Spleen (tissue), 11 donors: ENCODE results near the gene DTD1. TPM values are rescaled to one million over a fixed set of nuclear protein-coding genes. Genes with fewer than 3 reads are reported as not detected.

Experiments used
- DNase-seq: peaks from one replicate; pipeline ENCODE4 v3.0.0-alpha.2; 2020
- H3K27ac ChIP-seq, 8 donors: fragments of 200-600 bp; sonication (generic) in 7 of 8; 1 replicate in 4 of 8; 2 replicates in 4 of 8; pipeline versions ENCODE4 v1.5.0 to v1.8.0; 2016 to 2021; ENCODE audit warnings: inconsistent platforms in 4 of 8, mild to moderate bottlenecking in 4 of 8, moderate library complexity in 1 of 8
- H3K27me3 ChIP-seq, 7 donors: fragments of 200-600 bp; sonication (generic) in 6 of 7; replicated peaks in 1 of 7; 1 replicate in 4 of 7; 2 replicates in 3 of 7; pipeline versions ENCODE4 v1.5.0 to v1.8.0; 2016 to 2021; ENCODE audit warnings: inconsistent platforms in 3 of 7, mild to moderate bottlenecking in 1 of 7
- H3K36me3 ChIP-seq, 6 donors: fragments of 200-600 bp; sonication (generic) in 5 of 6; 1 replicate in 4 of 6; 2 replicates in 2 of 6; pipeline versions ENCODE4 v1.5.0 to v1.8.0; 2016 to 2021; ENCODE audit warnings: inconsistent platforms in 2 of 6
- H3K4me1 ChIP-seq, 6 donors: fragments of 200-600 bp; sonication (generic) in 5 of 6; 1 replicate in 3 of 6; 2 replicates in 3 of 6; pipeline versions ENCODE4 v1.5.0 to v1.8.0; 2016 to 2021; ENCODE audit warnings: inconsistent platforms in 3 of 6
- H3K4me3 ChIP-seq, 8 donors: fragments of 200-600 bp; sonication (generic) in 7 of 8; 1 replicate in 4 of 8; 2 replicates in 4 of 8; pipeline versions ENCODE4 v1.5.0 to v1.8.0; 2016 to 2021; ENCODE audit warnings: inconsistent platforms in 4 of 8, mild to moderate bottlenecking in 4 of 8, moderate library complexity in 2 of 8
- H3K9me3 ChIP-seq, 8 donors: fragments of 200-600 bp; sonication (generic) in 7 of 8; 1 replicate in 4 of 8; 2 replicates in 4 of 8; pipeline versions ENCODE4 v1.5.0 to v1.8.0; 2016 to 2021; ENCODE audit warnings: inconsistent platforms in 4 of 8
- POLR2A ChIP-seq, 3 donors: fragments of 450-650 bp; IDR thresholded peaks; one replicate each; pipeline ENCODE4 v1.5.1; 2017; ENCODE audit warnings: antibody characterized with exemption in 3 of 3, mild to moderate bottlenecking in 1 of 3
- POLR2AphosphoS5 ChIP-seq, 3 donors: sonication (generic); formaldehyde crosslinking; IDR thresholded peaks; one replicate each; pipeline ENCODE4 v1.5.1; 2017; ENCODE audit warnings: antibody characterized with exemption in 3 of 3
- WGBS, 5 donors: extraction: QIAGEN DNeasy Blood & Tissue Kit in 3 of 5; methylation state at CpG; one replicate each; pipeline versions ENCODE4 v1.1.5 to v1.1.7; 2013 to 2018; 5-methylcytosine and 5-hydroxymethylcytosine counted together
- intact Hi-C: fragments of 100-400 bp; cut with DNase I; formaldehyde crosslinking; loops from one replicate; pipeline ENCODE4 v1.15.0; 2023; ENCODE audit warnings: low total_unique reads
- polyA plus RNA-seq, 3 donors: library from polyadenylated mRNA; stranded (reverse); fragments of 200-250 nt; gene quantifications; one replicate each; pipeline ENCODE4 v1.2.1, GENCODE V29; 2013
- total RNA-seq, 7 donors: library from RNA; depleted of rRNA in 3 of 7; stranded (reverse); fragments of >200 nt in 3 of 7; fragmentation: NEBNext Ultra II Directional in 4 of 7; extraction: Animal tissue kit (Norgen Biotek cat#: 25700) in 4 of 7; gene quantifications; one replicate each; pipeline versions ENCODE4 v1.1.0 to v1.2.1, GENCODE V29; 2016 to 2021
- TF ChIP-seq, protein P1 (sequence below), 11 experiments: fragments of 200-600 bp in 7 of 11; fragments of 450-650 bp in 4 of 11; sonication (generic) in 4 of 11; IDR thresholded peaks in 8 of 11; conservative IDR thresholded peaks in 3 of 11; 1 replicate in 7 of 11; 2 replicates in 4 of 11; pipeline versions ENCODE4 v1.4.0 to v1.8.0; 2016 to 2021; ENCODE audit warnings: antibody characterized with exemption in 11 of 11, inconsistent platforms in 4 of 11, mild to moderate bottlenecking in 1 of 11
- donor health status: healthy with polysubstance abuse.
- donor health status: DM: no; HTN: no; CAD: no; lungs with moderate emphysema.
- donor health status: DM: no; HTN: no; CAD: no.
- donor health status: Bipolar disorder and iron deficiency.
- donor health status: healthy.
- donor health status: DM: no; HTN: no; CAD: no.
- donor health status: DM: yes; HTN: yes; CAD: no.

Gene DTD1
- total and polyA plus RNA-seq, 10 donors: 17.4 to 29.7 (median 23.3) TPM

DNA sequence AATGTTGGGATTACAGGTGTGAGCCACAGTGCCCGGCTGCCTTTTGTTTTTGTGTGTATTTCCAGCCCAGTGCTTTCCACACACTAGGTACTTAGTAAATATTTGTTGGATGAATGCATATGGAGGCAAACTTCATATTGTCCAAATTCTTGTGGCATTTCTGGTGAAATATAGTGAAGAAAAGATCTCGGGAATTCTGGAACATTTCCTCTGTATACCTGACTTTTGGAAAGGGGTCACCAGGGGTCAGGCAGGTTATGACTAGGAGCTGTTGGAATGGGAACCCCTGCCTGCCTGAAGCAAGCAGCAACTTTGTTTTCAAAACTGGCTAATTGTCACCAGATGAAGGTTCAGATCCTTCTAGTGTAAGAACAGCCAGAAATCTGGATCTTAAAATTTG is 213.7 kb downstream of the DTD1 start:
- H3K27me3 ChIP-seq: peaks cover 0 to 7% (median 0%) of the 10 kb centered on the region in 7 donors
- H3K27ac ChIP-seq: no peak overlapping the region
- DNase-seq: no peak
- no peaks in the 10 kb centered on the region for H3K4me1 ChIP-seq
- no peak overlapping the region for H3K4me3 ChIP-seq
- TF ChIP-seq POLR2A (IDR thresholded peaks at IDR 0.05) (no peak), POLR2AphosphoS5 (IDR thresholded peaks at IDR 0.05) (no peak)
- TF ChIP-seq, protein P1, sequence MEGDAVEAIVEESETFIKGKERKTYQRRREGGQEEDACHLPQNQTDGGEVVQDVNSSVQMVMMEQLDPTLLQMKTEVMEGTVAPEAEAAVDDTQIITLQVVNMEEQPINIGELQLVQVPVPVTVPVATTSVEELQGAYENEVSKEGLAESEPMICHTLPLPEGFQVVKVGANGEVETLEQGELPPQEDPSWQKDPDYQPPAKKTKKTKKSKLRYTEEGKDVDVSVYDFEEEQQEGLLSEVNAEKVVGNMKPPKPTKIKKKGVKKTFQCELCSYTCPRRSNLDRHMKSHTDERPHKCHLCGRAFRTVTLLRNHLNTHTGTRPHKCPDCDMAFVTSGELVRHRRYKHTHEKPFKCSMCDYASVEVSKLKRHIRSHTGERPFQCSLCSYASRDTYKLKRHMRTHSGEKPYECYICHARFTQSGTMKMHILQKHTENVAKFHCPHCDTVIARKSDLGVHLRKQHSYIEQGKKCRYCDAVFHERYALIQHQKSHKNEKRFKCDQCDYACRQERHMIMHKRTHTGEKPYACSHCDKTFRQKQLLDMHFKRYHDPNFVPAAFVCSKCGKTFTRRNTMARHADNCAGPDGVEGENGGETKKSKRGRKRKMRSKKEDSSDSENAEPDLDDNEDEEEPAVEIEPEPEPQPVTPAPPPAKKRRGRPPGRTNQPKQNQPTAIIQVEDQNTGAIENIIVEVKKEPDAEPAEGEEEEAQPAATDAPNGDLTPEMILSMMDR (IDR thresholded peaks at IDR 0.05 in 8 of 11, conservative IDR thresholded peaks at IDR 0.05 in 3 of 11): no peak
- intact Hi-C loops: no loop called here
- H3K36me3 ChIP-seq: no peaks in the 10 kb centered on the region
- WGBS, 5 donors: 86 to 97% (median 91%) methylated on average over 2 of the region's 2 CpGs
- peaks cover 0 to 4% (median 0%) of the 10 kb centered on the region in 8 donors for H3K9me3 ChIP-seq

DNA sequence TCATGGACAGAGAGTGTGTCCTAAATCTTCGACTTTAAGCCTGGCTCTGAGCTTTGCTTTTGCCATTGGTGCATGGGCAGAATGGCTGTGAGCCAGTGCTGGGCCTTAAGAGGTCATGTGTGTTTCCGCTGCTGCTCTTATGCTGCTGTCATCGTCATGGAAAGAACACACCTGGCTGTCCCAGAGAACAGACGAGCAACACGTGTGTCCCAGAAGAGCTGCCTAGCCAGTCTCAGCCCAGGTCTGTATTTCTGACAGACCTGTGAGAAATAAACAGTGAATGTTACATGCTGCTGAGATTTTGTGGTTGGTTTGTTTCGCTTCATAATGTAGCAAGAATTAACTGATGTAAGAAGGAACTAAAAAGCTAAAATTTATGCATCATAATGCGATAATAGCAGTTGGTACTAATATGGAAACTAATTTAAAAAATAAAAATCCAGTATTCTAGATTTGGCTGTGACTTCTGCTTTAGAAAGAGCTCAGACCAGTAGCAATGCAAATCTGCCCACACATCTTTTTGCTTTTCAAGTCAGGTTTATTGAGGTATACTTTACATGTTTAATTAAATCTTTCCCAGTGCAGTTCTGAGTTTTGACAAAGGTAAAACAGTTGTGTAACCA is 214.3 kb downstream of the DTD1 start:
- TF ChIP-seq POLR2A (IDR thresholded peaks at IDR 0.05) (no peak), POLR2AphosphoS5 (IDR thresholded peaks at IDR 0.05) (peak in 1 of 3 donors; percentile 30)
- WGBS, 5 donors: 59 to 76% (median 60%) methylated on average over 7 of the region's 7 CpGs
- no peaks in the 10 kb centered on the region for H3K9me3 ChIP-seq
- DNase-seq: no peak
- H3K4me3 ChIP-seq: no peak overlapping the region
- no peaks in the 10 kb centered on the region for H3K4me1 ChIP-seq
- peaks cover 0 to 7% (median 0%) of the 10 kb centered on the region in 7 donors for H3K27me3 ChIP-seq
- H3K27ac ChIP-seq: no peak overlapping the region
- intact Hi-C loops: no loop called here
- H3K36me3 ChIP-seq: no peaks in the 10 kb centered on the region

DNA sequence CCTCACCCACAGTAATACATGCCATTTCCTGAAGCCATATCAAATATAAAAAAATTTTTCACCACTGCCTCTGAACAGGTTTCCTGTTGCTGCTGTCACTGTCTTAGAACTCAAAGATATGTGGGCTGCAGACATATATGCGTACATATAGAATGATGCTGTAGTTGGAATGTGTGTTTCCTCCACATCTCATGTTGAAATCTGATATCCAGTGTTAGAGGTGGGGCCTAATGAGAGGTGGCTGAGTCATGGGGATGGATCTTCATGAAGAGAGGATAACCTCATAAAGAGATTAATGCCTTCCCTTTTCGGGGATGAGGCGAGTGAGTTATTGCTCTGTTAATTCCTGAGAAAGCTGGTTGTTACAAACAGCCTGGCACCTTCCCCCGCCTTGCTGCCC is 218.0 kb downstream of the DTD1 start:
- TF ChIP-seq, protein P1 (IDR thresholded peaks at IDR 0.05 in 8 of 11, conservative IDR thresholded peaks at IDR 0.05 in 3 of 11): no peak
- TF ChIP-seq POLR2A (IDR thresholded peaks at IDR 0.05) (no peak), POLR2AphosphoS5 (IDR thresholded peaks at IDR 0.05) (no peak)
- no peak for DNase-seq
- Histone ChIP-seq H3K9me3 (no peaks in the 10 kb centered on the region), H3K4me1 (no peaks in the 10 kb centered on the region), H3K36me3 (no peaks in the 10 kb centered on the region), H3K27me3 (peaks cover 0 to 7% (median 0%) of the 10 kb centered on the region in 7 donors), H3K27ac (no peak overlapping the region), H3K4me3 (no peak overlapping the region)
- intact Hi-C loops: no loop called here
- WGBS, 5 donors: 62 to 77% (median 66%) methylated on average over 4 of the region's 4 CpGs

DNA sequence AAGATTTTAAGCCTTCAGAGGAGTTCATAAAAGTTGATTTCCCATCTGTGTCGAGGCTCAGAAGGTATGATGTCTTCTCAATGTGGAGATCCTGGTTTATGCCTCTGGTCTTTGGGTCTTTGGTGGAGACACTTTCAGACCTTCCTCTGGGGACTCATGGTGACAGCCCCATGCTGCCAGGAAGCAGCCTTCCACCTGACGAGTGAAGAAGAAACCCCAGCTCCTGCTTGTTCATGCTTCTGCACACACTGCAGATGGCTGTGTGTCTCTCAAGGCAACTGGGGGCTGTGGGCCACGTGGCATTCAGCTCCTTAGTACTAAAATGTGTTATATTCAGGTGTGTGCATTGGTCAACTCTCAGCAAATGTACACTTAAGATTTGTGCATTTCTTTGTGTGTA is 220.9 kb downstream of the DTD1 start:
- H3K36me3 ChIP-seq: no peaks in the 10 kb centered on the region
- peaks cover 0 to under 1% (median 0%) of the 10 kb centered on the region in 7 donors for H3K27me3 ChIP-seq
- DNase-seq: no peak
- H3K4me3 ChIP-seq: no peak overlapping the region
- H3K4me1 ChIP-seq: no peaks in the 10 kb centered on the region
- no peak overlapping the region for H3K27ac ChIP-seq
- TF ChIP-seq, protein P1 (IDR thresholded peaks at IDR 0.05 in 8 of 11, conservative IDR thresholded peaks at IDR 0.05 in 3 of 11): no peak
- TF ChIP-seq POLR2AphosphoS5 (IDR thresholded peaks at IDR 0.05) (no peak), POLR2A (IDR thresholded peaks at IDR 0.05) (no peak)
- H3K9me3 ChIP-seq: no peaks in the 10 kb centered on the region
- intact Hi-C loops: no loop called here
- 21 to 50% (median 44%) methylated on average over 3 of the region's 3 CpGs for WGBS, 5 donors
